KMS-11 (cell line): ENCODE data around the gene DOK6.

Source experiments
- H2AFZ ChIP-seq: fragments of 200-600 bp; sonication (generic); 2 replicates; pipeline ENCODE4 v1.6.1; 2016; ENCODE audit warnings: antibody characterized with exemption, mixed run types, low read depth
- H3K27ac ChIP-seq: fragments of 200-600 bp; sonication (generic); 2 replicates; pipeline ENCODE4 v1.6.1; 2016; ENCODE audit warnings: mild to moderate bottlenecking, mixed run types
- H3K27me3 ChIP-seq: fragments of 200-600 bp; sonication (generic); 2 replicates; pipeline ENCODE4 v1.6.1; 2017; ENCODE audit warnings: mild to moderate bottlenecking, low read depth, mixed run types, moderate library complexity; ENCODE audit not compliant: insufficient read depth
- H3K36me3 ChIP-seq: fragments of 200-600 bp; sonication (generic); 2 replicates; pipeline ENCODE4 v1.6.1; 2017; ENCODE audit warnings: mild to moderate bottlenecking, mixed run types; ENCODE audit not compliant: insufficient read depth
- H3K4me1 ChIP-seq: fragments of 200-600 bp; sonication (generic); 2 replicates; pipeline ENCODE4 v1.6.1; 2016; ENCODE audit warnings: mild to moderate bottlenecking, low read depth, mixed run types; ENCODE audit not compliant: poor library complexity, severe bottlenecking
- H3K4me2 ChIP-seq: fragments of 200-600 bp; sonication (generic); 2 replicates; pipeline ENCODE4 v1.7.0; 2016; ENCODE audit warnings: mild to moderate bottlenecking, mixed run types
- H3K4me3 ChIP-seq: fragments of 200-600 bp; sonication (generic); IDR thresholded peaks from 2 replicates; pipeline ENCODE4 v1.6.1; 2017; ENCODE audit warnings: low read depth, low read length, mixed read lengths; ENCODE audit not compliant: insufficient read depth
- H3K79me2 ChIP-seq: fragments of 200-600 bp; sonication (generic); 2 replicates; pipeline ENCODE4 v1.6.1; 2016; ENCODE audit warnings: low read depth, mixed run types; ENCODE audit not compliant: insufficient read depth
- H3K9ac ChIP-seq: fragments of 200-600 bp; sonication (generic); 2 replicates; pipeline ENCODE4 v1.6.1; 2016; ENCODE audit warnings: mild to moderate bottlenecking, mixed run types
- H4K20me1 ChIP-seq: fragments of 200-600 bp; sonication (generic); 2 replicates; pipeline ENCODE4 v1.6.1; 2016; ENCODE audit warnings: mild to moderate bottlenecking, mixed run types; ENCODE audit not compliant: insufficient read depth
- TF ChIP-seq, protein P1 (sequence below): fragments of 200-600 bp; sonication (generic); conservative IDR thresholded peaks from 2 replicates; pipeline ENCODE4 v1.6.1; 2017; ENCODE audit warnings: low read depth, mild to moderate bottlenecking, antibody characterized with exemption, low read length, moderate library complexity, mixed read lengths

The DOK6 gene

DNA sequence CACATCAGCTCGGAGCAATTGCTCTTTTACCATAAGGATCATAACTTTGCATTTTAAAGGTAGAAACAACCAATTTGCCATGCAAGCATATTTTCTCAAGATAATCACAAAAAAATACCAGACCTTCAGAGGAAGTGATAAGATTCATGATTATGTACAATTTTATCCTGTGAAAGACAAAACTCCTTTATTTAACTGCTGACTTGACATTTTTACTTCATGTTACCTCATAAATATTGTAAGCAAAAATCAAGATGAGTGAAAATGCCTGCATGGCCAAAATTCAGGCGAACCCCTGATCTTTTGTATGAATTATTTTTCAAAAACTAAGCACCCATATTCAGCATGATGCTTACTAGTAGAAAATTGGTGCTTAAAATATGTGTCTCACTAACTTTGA is 300.6 kb downstream of the DOK6 start:
- no peak overlapping the region for H3K4me2 ChIP-seq
- H3K36me3 ChIP-seq = no peaks in the 10 kb centered on the region
- no peaks in the 10 kb centered on the region for H3K4me1 ChIP-seq
- no peaks in the 10 kb centered on the region for H4K20me1 ChIP-seq
- no peak overlapping the region for H3K4me3 ChIP-seq
- TF ChIP-seq, protein P1, sequence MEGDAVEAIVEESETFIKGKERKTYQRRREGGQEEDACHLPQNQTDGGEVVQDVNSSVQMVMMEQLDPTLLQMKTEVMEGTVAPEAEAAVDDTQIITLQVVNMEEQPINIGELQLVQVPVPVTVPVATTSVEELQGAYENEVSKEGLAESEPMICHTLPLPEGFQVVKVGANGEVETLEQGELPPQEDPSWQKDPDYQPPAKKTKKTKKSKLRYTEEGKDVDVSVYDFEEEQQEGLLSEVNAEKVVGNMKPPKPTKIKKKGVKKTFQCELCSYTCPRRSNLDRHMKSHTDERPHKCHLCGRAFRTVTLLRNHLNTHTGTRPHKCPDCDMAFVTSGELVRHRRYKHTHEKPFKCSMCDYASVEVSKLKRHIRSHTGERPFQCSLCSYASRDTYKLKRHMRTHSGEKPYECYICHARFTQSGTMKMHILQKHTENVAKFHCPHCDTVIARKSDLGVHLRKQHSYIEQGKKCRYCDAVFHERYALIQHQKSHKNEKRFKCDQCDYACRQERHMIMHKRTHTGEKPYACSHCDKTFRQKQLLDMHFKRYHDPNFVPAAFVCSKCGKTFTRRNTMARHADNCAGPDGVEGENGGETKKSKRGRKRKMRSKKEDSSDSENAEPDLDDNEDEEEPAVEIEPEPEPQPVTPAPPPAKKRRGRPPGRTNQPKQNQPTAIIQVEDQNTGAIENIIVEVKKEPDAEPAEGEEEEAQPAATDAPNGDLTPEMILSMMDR = no peak
- no peaks in the 10 kb centered on the region for H3K79me2 ChIP-seq
- H2AFZ ChIP-seq = no peak overlapping the region
- no peak overlapping the region for H3K9ac ChIP-seq
- H3K27ac ChIP-seq = no peak overlapping the region
- no peaks in the 10 kb centered on the region for H3K27me3 ChIP-seq

DNA sequence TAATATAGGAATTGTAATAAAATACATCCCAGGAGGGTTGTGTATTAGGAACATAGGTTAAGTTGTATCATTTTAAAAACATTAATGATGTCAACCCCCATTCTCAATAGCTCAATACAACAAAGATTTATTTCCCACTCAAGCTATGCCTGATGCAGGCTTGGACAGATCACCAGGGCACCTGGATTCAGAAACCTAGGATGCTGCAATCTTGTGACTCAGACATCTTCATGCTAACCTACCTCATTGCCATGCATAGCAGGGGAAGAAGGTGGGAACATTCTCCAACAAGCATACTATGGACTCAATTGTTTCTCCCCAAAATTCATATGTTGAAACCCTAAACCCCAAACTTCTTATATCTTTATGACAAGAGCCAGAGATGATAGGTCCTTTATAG is 302.8 kb downstream of the DOK6 start:
- H3K79me2 ChIP-seq = no peaks in the 10 kb centered on the region
- H2AFZ ChIP-seq = no peak overlapping the region
- no peaks in the 10 kb centered on the region for H4K20me1 ChIP-seq
- no peaks in the 10 kb centered on the region for H3K36me3 ChIP-seq
- no peaks in the 10 kb centered on the region for H3K4me1 ChIP-seq
- TF ChIP-seq, protein P1 = no peak
- H3K9ac ChIP-seq = no peak overlapping the region
- no peak overlapping the region for H3K4me3 ChIP-seq
- no peak overlapping the region for H3K4me2 ChIP-seq
- H3K27me3 ChIP-seq = no peaks in the 10 kb centered on the region
- H3K27ac ChIP-seq = no peak overlapping the region

DNA sequence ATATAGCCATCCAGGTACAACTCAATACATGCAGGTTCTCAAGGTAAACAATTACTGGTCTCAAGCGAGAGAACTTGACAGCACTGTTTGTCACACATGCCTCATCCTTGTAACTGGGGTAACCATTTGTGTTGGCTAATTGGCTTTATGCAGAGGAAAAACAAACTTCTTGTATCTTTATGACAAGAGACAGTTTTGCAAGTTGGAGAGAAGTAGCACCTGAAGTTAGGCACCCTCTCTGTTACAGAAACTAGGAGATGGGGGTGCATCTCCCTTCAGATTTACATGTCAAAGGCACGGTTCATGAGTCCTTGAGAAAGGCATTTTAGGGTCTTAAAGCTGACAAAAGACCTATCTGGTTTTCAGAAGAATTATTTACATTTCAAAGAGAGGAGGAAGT is 305.3 kb downstream of the DOK6 start:
- TF ChIP-seq, protein P1 = no peak
- Histone ChIP-seq H3K4me1 (no peaks in the 10 kb centered on the region), H2AFZ (no peak overlapping the region), H3K9ac (no peak overlapping the region), H3K27me3 (no peaks in the 10 kb centered on the region), H3K36me3 (no peaks in the 10 kb centered on the region), H3K4me2 (no peak overlapping the region), H3K79me2 (no peaks in the 10 kb centered on the region), H3K4me3 (no peak overlapping the region), H3K27ac (no peak overlapping the region), H4K20me1 (no peaks in the 10 kb centered on the region)

DNA sequence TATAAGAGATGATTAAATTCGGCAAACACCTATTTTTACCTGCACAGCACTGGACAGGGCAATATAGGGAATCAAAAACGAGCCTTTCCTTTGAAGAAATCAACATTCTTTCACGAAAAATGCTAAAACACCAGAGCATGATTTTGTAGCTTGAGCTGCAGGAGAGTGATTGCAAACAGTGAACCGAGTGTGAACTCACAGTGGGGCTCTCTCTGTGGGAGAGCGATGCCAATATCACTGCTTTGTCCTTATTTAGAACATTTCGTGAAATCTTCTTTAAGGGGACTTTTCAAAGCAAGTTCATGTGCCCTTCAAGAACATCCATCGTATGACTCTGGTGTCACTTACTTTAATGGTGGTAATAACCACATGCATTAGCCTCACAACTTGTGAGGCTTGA is 308.2 kb downstream of the DOK6 start:
- no peaks in the 10 kb centered on the region for H3K36me3 ChIP-seq

More for the DNA sequence above, 308.2 kb downstream of the DOK6 start:
- Histone ChIP-seq H3K27me3 (no peaks in the 10 kb centered on the region), H3K79me2 (no peaks in the 10 kb centered on the region), H3K4me2 (no peak overlapping the region), H2AFZ (no peak overlapping the region), H3K4me3 (no peak overlapping the region), H3K4me1 (no peaks in the 10 kb centered on the region), H3K9ac (no peak overlapping the region), H3K27ac (no peak overlapping the region), H4K20me1 (no peaks in the 10 kb centered on the region)
- TF ChIP-seq, protein P1 = no peak
